Skeletal muscle tissue (tissue), 4 donors: ENCODE data around the gene ENOX2. TPM values are rescaled to one million over a fixed set of nuclear protein-coding genes. Genes with fewer than 3 reads are reported as not detected.

Experiments used
- H3K27ac ChIP-seq: one replicate; pipeline ENCODE4 v1.7.0; 2013; ENCODE audit warnings: mild to moderate bottlenecking, low read depth, low read length, inconsistent platforms
- H3K27me3 ChIP-seq, 3 donors: one replicate each; pipeline ENCODE4 v1.7.0; 2013; ENCODE audit warnings: low read length in 3 of 3; ENCODE audit not compliant: control insufficient read depth in 3 of 3, insufficient read depth in 3 of 3
- H3K36me3 ChIP-seq, 3 donors: one replicate each; pipeline ENCODE4 v1.7.0; 2013; ENCODE audit warnings: low read length in 3 of 3; ENCODE audit not compliant: control insufficient read depth in 3 of 3, insufficient read depth in 3 of 3
- H3K4me1 ChIP-seq, 3 donors: one replicate each; pipeline ENCODE4 v1.7.0; 2013; ENCODE audit warnings: low read length in 3 of 3, mild to moderate bottlenecking in 3 of 3; ENCODE audit not compliant: control insufficient read depth in 3 of 3, insufficient read depth in 3 of 3
- H3K4me3 ChIP-seq, 3 donors: one replicate each; pipeline ENCODE4 v1.7.0; 2013; ENCODE audit warnings: low read length in 3 of 3
- H3K9ac ChIP-seq, 3 donors: one replicate each; pipeline ENCODE4 v1.7.0; 2013; ENCODE audit warnings: low read length in 3 of 3, mild to moderate bottlenecking in 3 of 3, moderate library complexity in 2 of 3, low read depth in 1 of 3
- H3K9me3 ChIP-seq, 3 donors: one replicate each; pipeline ENCODE4 v1.7.0; 2013; ENCODE audit warnings: low read length in 3 of 3; ENCODE audit not compliant: control insufficient read depth in 3 of 3
- total RNA-seq: library from RNA; depleted of rRNA; stranded (reverse); fragments of >200 nt; gene quantifications from one replicate; pipeline ENCODE4 v1.2.3, GENCODE V29; 2014
- donor health status: Osteomylitis.

The ENOX2 gene
- total RNA-seq, 1 donor from 2014 or later = 11.5 TPM

DNA sequence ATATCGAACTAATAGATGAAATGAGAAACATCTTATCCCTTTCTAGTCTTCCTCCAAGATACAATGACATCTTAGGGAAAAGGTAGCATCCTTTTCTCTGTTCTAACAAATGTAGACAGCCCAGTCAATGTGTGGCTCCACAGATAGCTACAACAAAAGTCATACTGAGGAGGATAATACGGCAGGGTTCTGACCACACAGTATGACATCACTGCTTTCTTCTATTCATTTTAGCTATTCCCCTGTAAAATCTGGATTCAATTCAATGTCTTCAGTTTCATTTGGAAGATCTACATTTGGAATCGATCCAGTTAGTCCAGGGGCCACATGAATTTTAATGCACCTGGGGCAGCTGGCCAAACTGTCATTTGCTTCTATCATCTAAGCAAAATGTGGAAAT, 51.4 kb downstream of the ENOX2 start:
- Histone ChIP-seq H3K9me3 (no peaks in the 10 kb centered on the region), H3K27ac (no peak overlapping the region), H3K4me1 (no peaks in the 10 kb centered on the region), H3K27me3 (no peaks in the 10 kb centered on the region), H3K36me3 (no peaks in the 10 kb centered on the region), H3K4me3 (no peak overlapping the region), H3K9ac (no peak overlapping the region)

DNA sequence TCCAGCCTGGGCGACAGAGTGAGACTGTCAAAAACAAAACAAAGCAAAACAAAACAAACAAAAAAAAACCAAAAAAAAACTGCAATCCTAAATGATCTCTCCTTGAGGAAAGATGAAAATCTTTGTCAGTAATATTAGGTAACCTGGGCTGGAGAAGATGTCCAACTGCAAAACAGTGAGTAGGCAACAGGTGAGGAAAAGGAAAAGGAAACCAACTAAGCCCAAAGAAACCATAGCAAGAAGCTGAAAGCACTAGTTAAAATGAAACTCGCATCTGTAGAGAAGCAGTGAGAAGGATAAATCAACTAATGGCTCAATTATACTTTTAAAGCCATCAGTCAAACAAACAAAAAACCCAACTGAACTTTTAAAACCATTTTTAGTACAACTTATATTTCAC, 54.2 kb downstream of the ENOX2 start:
- Histone ChIP-seq H3K27ac (no peak overlapping the region), H3K27me3 (no peaks in the 10 kb centered on the region), H3K9me3 (no peaks in the 10 kb centered on the region), H3K4me3 (no peak overlapping the region), H3K4me1 (no peaks in the 10 kb centered on the region), H3K9ac (peak overlapping the region in 1 of 3 donors; percentile 4), H3K36me3 (no peaks in the 10 kb centered on the region)

DNA sequence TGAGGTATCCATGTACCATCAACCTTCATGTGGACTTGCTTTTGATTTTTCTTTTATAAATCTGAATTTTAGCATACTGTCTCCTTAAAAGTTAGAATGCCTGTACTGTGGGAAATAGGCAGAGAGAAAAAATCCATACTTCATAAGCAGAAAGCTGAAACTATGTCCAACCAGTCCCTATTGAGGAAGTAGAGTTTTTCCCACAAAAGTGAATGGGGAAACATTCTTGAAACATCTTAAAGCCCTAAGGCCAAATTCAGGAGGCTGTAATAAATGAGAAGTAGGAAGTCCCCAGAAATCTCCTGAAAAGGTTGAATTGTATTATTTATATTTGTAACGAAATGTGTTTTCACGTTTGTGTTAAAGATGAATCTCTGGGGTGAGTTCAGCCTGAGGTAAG, 56.3 kb downstream of the ENOX2 start:
- no peak overlapping the region for H3K4me3 ChIP-seq
- H3K4me1 ChIP-seq = no peaks in the 10 kb centered on the region
- no peaks in the 10 kb centered on the region for H3K27me3 ChIP-seq
- no peaks in the 10 kb centered on the region for H3K36me3 ChIP-seq
- no peaks in the 10 kb centered on the region for H3K9me3 ChIP-seq
- H3K27ac ChIP-seq = no peak overlapping the region
- H3K9ac ChIP-seq = no peak overlapping the region

DNA sequence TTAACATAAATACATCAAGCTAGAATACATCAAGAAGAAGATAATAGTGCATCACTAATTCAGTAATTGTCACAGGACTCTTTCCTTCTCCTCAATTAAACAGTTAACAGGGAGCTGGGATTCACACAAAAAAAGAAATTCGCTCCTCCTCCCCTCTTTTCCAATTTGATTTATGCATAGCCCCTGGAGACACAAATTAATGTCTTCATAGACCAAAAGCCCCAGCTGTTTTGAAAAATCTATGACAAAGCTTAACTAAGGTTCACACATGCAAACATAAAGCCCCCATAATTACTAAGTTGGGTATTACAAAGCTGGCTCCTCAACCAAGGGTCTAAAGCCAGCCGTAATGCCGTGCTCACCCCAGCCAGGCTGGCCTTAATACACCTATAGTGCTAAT, 61.2 kb downstream of the ENOX2 start:
- Histone ChIP-seq H3K36me3 (no peaks in the 10 kb centered on the region), H3K27ac (no peak overlapping the region), H3K4me3 (no peak overlapping the region), H3K4me1 (no peaks in the 10 kb centered on the region), H3K9ac (no peak overlapping the region), H3K9me3 (no peaks in the 10 kb centered on the region), H3K27me3 (no peaks in the 10 kb centered on the region)

DNA sequence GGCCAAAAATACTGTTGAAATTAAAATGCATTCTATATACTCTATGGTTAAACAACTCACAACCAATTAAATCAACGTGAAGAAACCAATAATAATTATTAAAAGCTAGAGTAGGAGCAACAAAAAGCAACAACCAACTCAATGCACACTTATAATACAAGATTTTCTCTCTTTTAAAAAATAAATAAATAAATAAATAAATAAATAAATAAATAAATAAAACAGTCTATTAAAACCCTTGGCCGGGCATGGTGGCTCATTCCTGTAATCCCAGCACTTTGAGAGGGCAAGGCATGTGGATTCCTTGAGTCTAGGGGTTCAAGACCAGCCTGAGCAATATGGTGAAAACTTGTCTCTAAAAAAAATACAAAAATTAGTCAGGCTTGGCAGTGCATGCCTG, 62.7 kb downstream of the ENOX2 start:
- Histone ChIP-seq H3K27me3 (no peaks in the 10 kb centered on the region), H3K4me3 (no peak overlapping the region), H3K36me3 (no peaks in the 10 kb centered on the region)

DNA sequence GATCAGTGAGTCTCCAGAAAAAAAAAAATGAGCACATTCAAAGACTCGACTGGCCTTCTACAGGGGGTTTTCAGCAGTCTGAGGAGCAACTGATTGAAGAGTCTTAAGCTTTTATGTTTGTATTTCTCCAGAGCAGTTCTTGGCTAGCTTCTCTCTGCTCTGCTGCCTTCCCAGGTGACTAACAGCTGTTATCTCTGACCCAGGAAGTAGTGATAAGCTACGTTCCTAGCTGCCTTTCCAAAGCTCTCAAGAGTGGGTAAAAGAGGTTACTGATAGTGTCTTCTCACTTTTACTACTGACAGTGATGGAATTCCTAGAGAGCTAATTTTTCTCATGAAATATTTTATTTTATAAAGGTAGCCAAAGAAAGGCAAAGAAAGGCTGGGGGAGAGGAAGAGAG, 66.6 kb downstream of the ENOX2 start:
- H3K4me1 ChIP-seq = peaks cover 0 to 3% (median 2%) of the 10 kb centered on the region in 3 donors
- H3K27me3 ChIP-seq = no peaks in the 10 kb centered on the region
- H3K27ac ChIP-seq = no peak overlapping the region
- no peaks in the 10 kb centered on the region for H3K36me3 ChIP-seq
- no peak overlapping the region for H3K9ac ChIP-seq
- no peak overlapping the region for H3K4me3 ChIP-seq
- no peaks in the 10 kb centered on the region for H3K9me3 ChIP-seq

More for the DNA sequence above, 62.7 kb downstream of the ENOX2 start:
- Histone ChIP-seq H3K4me1 (no peaks in the 10 kb centered on the region), H3K9me3 (no peaks in the 10 kb centered on the region), H3K27ac (no peak overlapping the region), H3K9ac (no peak overlapping the region)

DNA sequence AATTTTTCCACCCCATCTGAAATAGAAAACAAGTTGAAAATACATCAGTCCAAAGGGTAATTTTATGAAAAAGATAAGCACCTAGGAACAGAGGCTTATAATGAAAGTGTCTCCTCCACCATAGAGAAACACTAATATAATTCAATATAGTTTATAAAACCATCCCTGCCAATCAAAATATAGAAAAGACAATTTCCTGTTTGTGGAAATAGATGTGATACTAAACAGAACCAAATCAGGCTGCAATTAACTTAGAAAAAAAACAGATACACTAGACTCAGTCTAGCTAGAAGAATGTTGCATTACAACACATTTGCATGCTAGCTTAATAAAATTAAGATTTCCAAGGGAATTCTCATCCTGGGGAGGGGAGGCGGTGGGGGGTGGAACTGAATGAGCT, 68.2 kb downstream of the ENOX2 start:
- Histone ChIP-seq H3K9ac (no peak overlapping the region), H3K4me3 (no peak overlapping the region), H3K27ac (no peak overlapping the region), H3K36me3 (no peaks in the 10 kb centered on the region), H3K9me3 (no peaks in the 10 kb centered on the region), H3K4me1 (peaks cover 0 to 3% (median 2%) of the 10 kb centered on the region in 3 donors), H3K27me3 (no peaks in the 10 kb centered on the region)

DNA sequence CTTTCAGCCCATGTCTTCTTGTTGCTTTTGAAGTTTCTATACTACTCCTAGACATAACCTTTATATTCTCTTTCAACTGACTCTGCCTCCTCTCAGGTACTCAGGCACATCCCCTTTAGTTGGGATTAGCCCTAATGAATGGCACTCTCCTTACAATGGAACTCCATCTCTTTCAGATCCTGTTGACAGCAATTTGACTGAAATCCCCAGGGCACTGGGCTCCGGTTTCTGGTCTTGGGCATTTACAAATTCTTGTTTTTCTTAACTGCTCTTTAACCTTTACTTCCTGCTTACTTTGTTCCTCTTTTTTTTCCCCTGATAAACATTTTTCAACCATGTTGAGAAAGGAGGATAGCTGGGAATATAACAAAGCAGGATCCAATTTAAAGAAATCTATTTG, 68.9 kb downstream of the ENOX2 start:
- Histone ChIP-seq H3K36me3 (no peaks in the 10 kb centered on the region), H3K27ac (no peak overlapping the region), H3K9ac (no peak overlapping the region), H3K9me3 (no peaks in the 10 kb centered on the region), H3K27me3 (no peaks in the 10 kb centered on the region), H3K4me3 (no peak overlapping the region), H3K4me1 (peaks cover 0 to 3% (median 2%) of the 10 kb centered on the region in 3 donors)

DNA sequence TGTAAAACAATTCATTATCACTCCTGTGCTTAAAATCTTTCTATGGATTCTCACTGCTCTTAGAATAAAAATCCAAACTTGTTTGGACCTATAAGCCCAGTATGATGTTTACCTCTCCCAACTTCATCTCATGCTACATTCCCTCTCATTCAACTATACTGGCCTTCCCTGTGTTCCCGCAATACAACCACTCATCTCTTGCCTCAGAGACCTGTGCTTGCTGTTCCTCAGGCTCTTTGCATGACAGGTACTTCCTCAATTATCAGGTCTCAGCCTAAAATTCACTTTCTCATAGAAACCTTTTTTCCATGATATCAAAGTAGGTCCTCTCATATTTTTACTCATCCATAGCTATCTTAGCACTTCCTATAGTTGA, 71.7 kb downstream of the ENOX2 start:
- H3K4me3 ChIP-seq = no peak overlapping the region
- H3K9me3 ChIP-seq = no peaks in the 10 kb centered on the region
- peaks cover 0 to 3% (median 2%) of the 10 kb centered on the region in 3 donors for H3K4me1 ChIP-seq
- no peak overlapping the region for H3K27ac ChIP-seq
- H3K36me3 ChIP-seq = no peaks in the 10 kb centered on the region
- no peak overlapping the region for H3K9ac ChIP-seq
- H3K27me3 ChIP-seq = no peaks in the 10 kb centered on the region

DNA sequence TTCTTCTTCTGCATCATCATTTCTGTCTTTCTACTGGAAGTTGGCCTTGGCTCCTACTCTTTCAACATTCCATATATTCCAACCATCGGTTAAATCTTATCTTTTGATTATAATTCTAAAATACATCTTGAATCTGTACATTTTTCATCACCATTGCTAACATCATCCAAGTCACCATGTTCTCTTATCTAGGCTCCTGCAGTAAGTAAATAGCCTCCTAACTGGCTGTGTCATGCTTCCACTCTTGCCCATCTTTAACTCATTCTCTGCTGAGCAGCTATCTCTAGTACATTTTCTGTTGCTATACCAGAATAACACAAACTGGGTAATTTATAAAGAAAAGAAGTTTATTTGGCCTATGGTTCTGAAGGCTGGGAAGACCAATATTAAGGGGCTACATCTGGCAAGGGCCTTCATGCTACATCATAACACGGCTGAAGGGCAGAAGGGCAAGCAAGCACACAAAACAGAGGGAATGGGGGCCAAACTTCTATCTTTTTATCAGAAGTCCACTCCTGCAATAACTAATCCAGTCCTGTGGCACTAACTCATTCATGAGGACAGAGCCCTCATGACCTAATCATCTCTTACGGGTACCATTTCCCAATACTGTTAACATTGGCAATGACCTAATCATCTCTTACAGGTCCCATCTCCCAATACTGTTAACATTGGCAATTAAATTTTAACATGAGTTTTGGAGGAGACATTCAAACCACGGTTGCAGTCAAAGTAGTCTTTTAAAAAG, 72.2 kb downstream of the ENOX2 start:
- H3K4me1 ChIP-seq = peaks cover 0 to 3% (median 2%) of the 10 kb centered on the region in 3 donors
- H3K36me3 ChIP-seq = no peaks in the 10 kb centered on the region
- H3K9ac ChIP-seq = no peak overlapping the region

More for the DNA sequence above, 72.2 kb downstream of the ENOX2 start:
- H3K9me3 ChIP-seq = no peaks in the 10 kb centered on the region
- H3K4me3 ChIP-seq = no peak overlapping the region
- no peak overlapping the region for H3K27ac ChIP-seq
- H3K27me3 ChIP-seq = no peaks in the 10 kb centered on the region
